K562 (cell line): Measurements from ENCODE around the gene PPT1. TPM values are rescaled to one million over a fixed set of nuclear protein-coding genes. Genes with fewer than 3 reads are reported as not detected.
A peak's percentile ranks its signal among the peaks of the same experiment; 100 is the strongest.

ENCODE experiments used
- ARNT ChIP-seq, 2 experiments: fragments of 450-650 bp; IDR thresholded peaks; 2 replicates each; pipeline ENCODE4 v1.6.1; 2016; ENCODE audit warnings: mild to moderate bottlenecking in 1 of 2
- CBX2 ChIP-seq: fragments of 200-600 bp; sonication (generic); IDR thresholded peaks from one replicate; pipeline ENCODE4 v1.6.1; 2012; ENCODE audit warnings: mild to moderate bottlenecking, low read length, inconsistent platforms; ENCODE audit not compliant: insufficient read depth, poor library complexity, severe bottlenecking
- EGR1 ChIP-seq: fragments of 450-650 bp; conservative IDR thresholded peaks from 2 replicates; pipeline ENCODE4 v1.6.1; 2017; ENCODE audit warnings: mild to moderate bottlenecking
- EWSR1 ChIP-seq: fragments of 450-650 bp; IDR thresholded peaks from 2 replicates; pipeline ENCODE4 v1.6.1; 2018; ENCODE audit warnings: borderline replicate concordance, mild to moderate bottlenecking, low read depth, moderate library complexity; ENCODE audit not compliant: partially characterized antibody
- HOXB6 ChIP-seq: fragments of 250-450 bp; sonication (Bioruptor Pico); IDR thresholded peaks from 2 replicates; pipeline ENCODE4 v1.5.1; 2022; ENCODE audit warnings: mild to moderate bottlenecking, borderline replicate concordance
- MTA2 ChIP-seq: fragments of 450-650 bp; IDR thresholded peaks from 2 replicates; pipeline ENCODE4 v1.6.1; 2016; ENCODE audit warnings: low read depth
- NCOR1 ChIP-seq: fragments of 450-650 bp; IDR thresholded peaks from 2 replicates; pipeline ENCODE4 v1.6.1; 2016; ENCODE audit warnings: mild to moderate bottlenecking, moderate library complexity
- ZKSCAN8 ChIP-seq: fragments of 200-800 bp; sonication (Bioruptor generic); IDR thresholded peaks from 2 replicates; pipeline ENCODE4 v1.6.1; 2016; ENCODE audit warnings: missing genetic modification characterization, missing compliant biosample characterization
- ZNF699 ChIP-seq: fragments of 250-450 bp; sonication (Bioruptor Pico); IDR thresholded peaks from 2 replicates; pipeline ENCODE4 v1.8.0; 2021; ENCODE audit warnings: mild to moderate bottlenecking, moderate library complexity; ENCODE audit not compliant: insufficient replicate concordance
- ZNF77 ChIP-seq: fragments of 250-450 bp; sonication (Bioruptor Pico); IDR thresholded peaks from 2 replicates; pipeline ENCODE4 v1.5.0; 2020
- polyA plus RNA-seq, 8 experiments: library from polyadenylated mRNA; depleted of rRNA in 4 of 8; stranded (reverse) in 5 of 8; unstranded in 3 of 8; fragments of >200 nt; fragmentation: Nextera tagmentation in 2 of 8; fragmentation: Illumina TruSeq in 1 of 8; extraction: Ambion mirVana in 2 of 8; extraction: Trizol in 1 of 8; gene quantifications; 2 replicates each; pipeline versions ENCODE4 v1.2.1 to v1.2.3, GENCODE V29; 2011 to 2014; ENCODE audit warnings: inconsistent platforms in 1 of 8, missing spikeins in 1 of 8
- total RNA-seq, 7 experiments: library from RNA; depleted of rRNA in 6 of 7; stranded (reverse); fragments of >200 nt in 6 of 7; fragmentation: Illumina TruSeq in 2 of 7; extraction: Trizol in 2 of 7; gene quantifications; 2 replicates each; pipeline versions ENCODE4 v1.2.1 to v1.2.3, GENCODE V29; 2011 to 2021; ENCODE audit warnings: low replicate concordance in 1 of 7
- TF ChIP-seq, protein P1 (sequence below): fragments of 450-650 bp; IDR thresholded peaks from 2 replicates; pipeline ENCODE4 v1.6.1; 2016; ENCODE audit warnings: mild to moderate bottlenecking, moderate library complexity
- TF ChIP-seq, protein P2 (sequence below): fragments of 450-650 bp; formaldehyde crosslinking; IDR thresholded peaks from 2 replicates; pipeline ENCODE4 v1.4.0; 2020; ENCODE audit warnings: mild to moderate bottlenecking, moderate library complexity
- TF ChIP-seq, protein P3 (sequence below), 2 experiments: IDR thresholded peaks; 2 replicates each; pipeline ENCODE4 v1.6.1; 2012; ENCODE audit warnings: improper control_type of control experiment in 2 of 2, low read depth in 2 of 2, low read length in 2 of 2, borderline replicate concordance in 1 of 2

Gene PPT1
- total and polyA plus RNA-seq, 9 of the 15 experiments (the other 6 are each of a cell fraction or from before 2014, with no cell fraction given), result 72.2 to 285 (median 143) TPM

DNA sequence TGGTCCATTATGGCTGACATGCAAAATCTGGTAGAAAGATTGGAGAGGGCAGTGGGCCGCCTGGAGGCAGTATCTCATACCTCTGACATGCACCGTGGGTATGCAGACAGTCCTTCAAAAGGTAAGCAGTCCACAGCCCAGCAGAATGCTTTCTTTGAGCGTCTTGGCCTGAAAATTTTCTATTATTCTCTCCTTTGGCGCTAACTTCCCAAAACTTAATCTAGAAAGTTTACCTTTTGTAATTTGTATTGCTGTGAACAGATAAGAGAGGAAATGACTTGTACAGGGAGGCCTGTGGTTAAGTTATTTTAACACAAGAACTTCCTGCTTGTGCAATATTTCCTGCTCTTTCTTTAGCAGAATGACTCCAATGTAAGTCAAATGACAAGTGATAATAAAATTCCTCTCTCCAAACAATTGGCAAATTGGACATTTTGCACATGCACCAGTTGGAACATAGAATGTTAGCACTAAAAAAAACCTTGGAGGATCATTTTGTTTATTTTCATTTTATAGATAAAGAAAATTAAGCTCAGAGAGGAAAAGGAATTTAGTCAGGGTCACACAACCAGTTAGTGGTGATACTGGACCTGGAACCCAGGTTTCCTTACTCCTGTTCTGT is 37.6 kb downstream of the PPT1 start (continued):
- TF ChIP-seq, protein P1, sequence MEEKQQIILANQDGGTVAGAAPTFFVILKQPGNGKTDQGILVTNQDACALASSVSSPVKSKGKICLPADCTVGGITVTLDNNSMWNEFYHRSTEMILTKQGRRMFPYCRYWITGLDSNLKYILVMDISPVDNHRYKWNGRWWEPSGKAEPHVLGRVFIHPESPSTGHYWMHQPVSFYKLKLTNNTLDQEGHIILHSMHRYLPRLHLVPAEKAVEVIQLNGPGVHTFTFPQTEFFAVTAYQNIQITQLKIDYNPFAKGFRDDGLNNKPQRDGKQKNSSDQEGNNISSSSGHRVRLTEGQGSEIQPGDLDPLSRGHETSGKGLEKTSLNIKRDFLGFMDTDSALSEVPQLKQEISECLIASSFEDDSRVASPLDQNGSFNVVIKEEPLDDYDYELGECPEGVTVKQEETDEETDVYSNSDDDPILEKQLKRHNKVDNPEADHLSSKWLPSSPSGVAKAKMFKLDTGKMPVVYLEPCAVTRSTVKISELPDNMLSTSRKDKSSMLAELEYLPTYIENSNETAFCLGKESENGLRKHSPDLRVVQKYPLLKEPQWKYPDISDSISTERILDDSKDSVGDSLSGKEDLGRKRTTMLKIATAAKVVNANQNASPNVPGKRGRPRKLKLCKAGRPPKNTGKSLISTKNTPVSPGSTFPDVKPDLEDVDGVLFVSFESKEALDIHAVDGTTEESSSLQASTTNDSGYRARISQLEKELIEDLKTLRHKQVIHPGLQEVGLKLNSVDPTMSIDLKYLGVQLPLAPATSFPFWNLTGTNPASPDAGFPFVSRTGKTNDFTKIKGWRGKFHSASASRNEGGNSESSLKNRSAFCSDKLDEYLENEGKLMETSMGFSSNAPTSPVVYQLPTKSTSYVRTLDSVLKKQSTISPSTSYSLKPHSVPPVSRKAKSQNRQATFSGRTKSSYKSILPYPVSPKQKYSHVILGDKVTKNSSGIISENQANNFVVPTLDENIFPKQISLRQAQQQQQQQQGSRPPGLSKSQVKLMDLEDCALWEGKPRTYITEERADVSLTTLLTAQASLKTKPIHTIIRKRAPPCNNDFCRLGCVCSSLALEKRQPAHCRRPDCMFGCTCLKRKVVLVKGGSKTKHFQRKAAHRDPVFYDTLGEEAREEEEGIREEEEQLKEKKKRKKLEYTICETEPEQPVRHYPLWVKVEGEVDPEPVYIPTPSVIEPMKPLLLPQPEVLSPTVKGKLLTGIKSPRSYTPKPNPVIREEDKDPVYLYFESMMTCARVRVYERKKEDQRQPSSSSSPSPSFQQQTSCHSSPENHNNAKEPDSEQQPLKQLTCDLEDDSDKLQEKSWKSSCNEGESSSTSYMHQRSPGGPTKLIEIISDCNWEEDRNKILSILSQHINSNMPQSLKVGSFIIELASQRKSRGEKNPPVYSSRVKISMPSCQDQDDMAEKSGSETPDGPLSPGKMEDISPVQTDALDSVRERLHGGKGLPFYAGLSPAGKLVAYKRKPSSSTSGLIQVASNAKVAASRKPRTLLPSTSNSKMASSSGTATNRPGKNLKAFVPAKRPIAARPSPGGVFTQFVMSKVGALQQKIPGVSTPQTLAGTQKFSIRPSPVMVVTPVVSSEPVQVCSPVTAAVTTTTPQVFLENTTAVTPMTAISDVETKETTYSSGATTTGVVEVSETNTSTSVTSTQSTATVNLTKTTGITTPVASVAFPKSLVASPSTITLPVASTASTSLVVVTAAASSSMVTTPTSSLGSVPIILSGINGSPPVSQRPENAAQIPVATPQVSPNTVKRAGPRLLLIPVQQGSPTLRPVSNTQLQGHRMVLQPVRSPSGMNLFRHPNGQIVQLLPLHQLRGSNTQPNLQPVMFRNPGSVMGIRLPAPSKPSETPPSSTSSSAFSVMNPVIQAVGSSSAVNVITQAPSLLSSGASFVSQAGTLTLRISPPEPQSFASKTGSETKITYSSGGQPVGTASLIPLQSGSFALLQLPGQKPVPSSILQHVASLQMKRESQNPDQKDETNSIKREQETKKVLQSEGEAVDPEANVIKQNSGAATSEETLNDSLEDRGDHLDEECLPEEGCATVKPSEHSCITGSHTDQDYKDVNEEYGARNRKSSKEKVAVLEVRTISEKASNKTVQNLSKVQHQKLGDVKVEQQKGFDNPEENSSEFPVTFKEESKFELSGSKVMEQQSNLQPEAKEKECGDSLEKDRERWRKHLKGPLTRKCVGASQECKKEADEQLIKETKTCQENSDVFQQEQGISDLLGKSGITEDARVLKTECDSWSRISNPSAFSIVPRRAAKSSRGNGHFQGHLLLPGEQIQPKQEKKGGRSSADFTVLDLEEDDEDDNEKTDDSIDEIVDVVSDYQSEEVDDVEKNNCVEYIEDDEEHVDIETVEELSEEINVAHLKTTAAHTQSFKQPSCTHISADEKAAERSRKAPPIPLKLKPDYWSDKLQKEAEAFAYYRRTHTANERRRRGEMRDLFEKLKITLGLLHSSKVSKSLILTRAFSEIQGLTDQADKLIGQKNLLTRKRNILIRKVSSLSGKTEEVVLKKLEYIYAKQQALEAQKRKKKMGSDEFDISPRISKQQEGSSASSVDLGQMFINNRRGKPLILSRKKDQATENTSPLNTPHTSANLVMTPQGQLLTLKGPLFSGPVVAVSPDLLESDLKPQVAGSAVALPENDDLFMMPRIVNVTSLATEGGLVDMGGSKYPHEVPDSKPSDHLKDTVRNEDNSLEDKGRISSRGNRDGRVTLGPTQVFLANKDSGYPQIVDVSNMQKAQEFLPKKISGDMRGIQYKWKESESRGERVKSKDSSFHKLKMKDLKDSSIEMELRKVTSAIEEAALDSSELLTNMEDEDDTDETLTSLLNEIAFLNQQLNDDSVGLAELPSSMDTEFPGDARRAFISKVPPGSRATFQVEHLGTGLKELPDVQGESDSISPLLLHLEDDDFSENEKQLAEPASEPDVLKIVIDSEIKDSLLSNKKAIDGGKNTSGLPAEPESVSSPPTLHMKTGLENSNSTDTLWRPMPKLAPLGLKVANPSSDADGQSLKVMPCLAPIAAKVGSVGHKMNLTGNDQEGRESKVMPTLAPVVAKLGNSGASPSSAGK, result no peak
- TF ChIP-seq, protein P2, sequence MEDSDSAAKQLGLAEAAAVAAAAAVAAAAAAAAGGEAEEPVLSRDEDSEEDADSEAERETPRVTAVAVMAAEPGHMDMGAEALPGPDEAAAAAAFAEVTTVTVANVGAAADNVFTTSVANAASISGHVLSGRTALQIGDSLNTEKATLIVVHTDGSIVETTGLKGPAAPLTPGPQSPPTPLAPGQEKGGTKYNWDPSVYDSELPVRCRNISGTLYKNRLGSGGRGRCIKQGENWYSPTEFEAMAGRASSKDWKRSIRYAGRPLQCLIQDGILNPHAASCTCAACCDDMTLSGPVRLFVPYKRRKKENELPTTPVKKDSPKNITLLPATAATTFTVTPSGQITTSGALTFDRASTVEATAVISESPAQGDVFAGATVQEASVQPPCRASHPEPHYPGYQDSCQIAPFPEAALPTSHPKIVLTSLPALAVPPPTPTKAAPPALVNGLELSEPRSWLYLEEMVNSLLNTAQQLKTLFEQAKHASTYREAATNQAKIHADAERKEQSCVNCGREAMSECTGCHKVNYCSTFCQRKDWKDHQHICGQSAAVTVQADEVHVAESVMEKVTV (CRISPR knock-in tag), result no peak
- TF ChIP-seq ZNF699 (CRISPR knock-in tag), result no peak
- TF ChIP-seq EGR1, result no peak
- TF ChIP-seq EWSR1, result no peak
- TF ChIP-seq HOXB6 (CRISPR knock-in tag), result no peak
- TF ChIP-seq, protein P3, sequence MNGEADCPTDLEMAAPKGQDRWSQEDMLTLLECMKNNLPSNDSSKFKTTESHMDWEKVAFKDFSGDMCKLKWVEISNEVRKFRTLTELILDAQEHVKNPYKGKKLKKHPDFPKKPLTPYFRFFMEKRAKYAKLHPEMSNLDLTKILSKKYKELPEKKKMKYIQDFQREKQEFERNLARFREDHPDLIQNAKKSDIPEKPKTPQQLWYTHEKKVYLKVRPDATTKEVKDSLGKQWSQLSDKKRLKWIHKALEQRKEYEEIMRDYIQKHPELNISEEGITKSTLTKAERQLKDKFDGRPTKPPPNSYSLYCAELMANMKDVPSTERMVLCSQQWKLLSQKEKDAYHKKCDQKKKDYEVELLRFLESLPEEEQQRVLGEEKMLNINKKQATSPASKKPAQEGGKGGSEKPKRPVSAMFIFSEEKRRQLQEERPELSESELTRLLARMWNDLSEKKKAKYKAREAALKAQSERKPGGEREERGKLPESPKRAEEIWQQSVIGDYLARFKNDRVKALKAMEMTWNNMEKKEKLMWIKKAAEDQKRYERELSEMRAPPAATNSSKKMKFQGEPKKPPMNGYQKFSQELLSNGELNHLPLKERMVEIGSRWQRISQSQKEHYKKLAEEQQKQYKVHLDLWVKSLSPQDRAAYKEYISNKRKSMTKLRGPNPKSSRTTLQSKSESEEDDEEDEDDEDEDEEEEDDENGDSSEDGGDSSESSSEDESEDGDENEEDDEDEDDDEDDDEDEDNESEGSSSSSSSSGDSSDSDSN (IDR thresholded peaks at IDR 0.05; ENCODE audit: borderline replicate concordance in 1 of 2, low read depth in 2 of 2, low read length in 2 of 2), result no peak
- TF ChIP-seq ARNT (IDR thresholded peaks at IDR 0.05), result no peak; a peak in 1 of 4 replicates
- no peak for TF ChIP-seq ZNF77 (CRISPR knock-in tag)
- TF ChIP-seq MTA2, result peak; percentile 54
- peak; percentile 79 for TF ChIP-seq NCOR1
- no peak for TF ChIP-seq ZKSCAN8
- TF ChIP-seq CBX2, result no peak
